ENCODE data around the gene GPHN.

- TF ChIP-seq POLR2AphosphoS5 (IDR thresholded peaks at IDR 0.05) (no peak), CTCF (IDR thresholded peaks at IDR 0.05) (no peak), POLR2A (IDR thresholded peaks at IDR 0.05) (no peak)
Measured at GRCh38 chr14:66634876-66635275, 126.9 kb downstream of the GPHN start.

All from prostate gland (tissue), 2 donors.